Mesendoderm (in vitro differentiated cells): Measurements from ENCODE around the gene FOXO1.
"Not testable (repeated sequence)": the region's sequence is repeated elsewhere in the genome, so short reads cannot be mapped to it uniquely, and the experiment has no call there.

ENCODE experiments used
- DNase-seq: peaks from one replicate; pipeline ENCODE4 v3.0.0; 2013
- H2AK5ac ChIP-seq: 2 replicates; pipeline ENCODE4 v1.6.1; 2013; ENCODE audit warnings: low read length, inconsistent platforms
- H2BK120ac ChIP-seq: 2 replicates; pipeline ENCODE4 v1.6.1; 2013; ENCODE audit warnings: low read depth, mild to moderate bottlenecking, low read length, moderate library complexity, mixed read lengths
- H2BK15ac ChIP-seq: replicated peaks from 2 replicates; pipeline ENCODE4 v1.6.1; 2013; ENCODE audit warnings: low read depth, mild to moderate bottlenecking, moderate library complexity
- H2BK5ac ChIP-seq: 2 replicates; pipeline ENCODE4 v1.6.1; 2013; ENCODE audit warnings: low read length, inconsistent platforms
- H3K18ac ChIP-seq: 2 replicates; pipeline ENCODE4 v1.6.1; 2013; ENCODE audit warnings: mild to moderate bottlenecking, low read length, mixed read lengths
- H3K23ac ChIP-seq: one replicate; pipeline ENCODE4 v1.6.1; 2013; ENCODE audit warnings: low read length
- H3K27ac ChIP-seq: 2 replicates; pipeline ENCODE4 v1.5.1; 2013; ENCODE audit warnings: low read depth, mild to moderate bottlenecking, inconsistent platforms, low read length, moderate library complexity
- H3K27me3 ChIP-seq: 2 replicates; pipeline ENCODE4 v1.6.1; 2013; ENCODE audit warnings: low read length, control low read depth, mild to moderate bottlenecking, inconsistent platforms; ENCODE audit not compliant: insufficient read depth, poor library complexity
- H3K36me3 ChIP-seq: 2 replicates; pipeline ENCODE4 v1.6.1; 2013; ENCODE audit warnings: low read length, inconsistent platforms; ENCODE audit not compliant: control insufficient read depth, insufficient read depth
- H3K4ac ChIP-seq: one replicate; pipeline ENCODE4 v1.6.1; 2013; ENCODE audit warnings: low read depth, mild to moderate bottlenecking, low read length, moderate library complexity
- H3K4me1 ChIP-seq: 2 replicates; pipeline ENCODE4 v1.6.1; 2013; ENCODE audit warnings: low read depth, low read length, inconsistent platforms; ENCODE audit not compliant: control insufficient read depth
- H3K4me2 ChIP-seq: 2 replicates; pipeline ENCODE4 v1.6.1; 2013; ENCODE audit warnings: low read length
- H3K4me3 ChIP-seq: 2 replicates; pipeline ENCODE4 v1.5.1; 2013; ENCODE audit warnings: mild to moderate bottlenecking, low read length
- H3K56ac ChIP-seq: one replicate; pipeline ENCODE4 v1.6.1; 2013; ENCODE audit warnings: low read length
- H3K79me1 ChIP-seq: 2 replicates; pipeline ENCODE4 v1.6.1; 2013; ENCODE audit warnings: low read length, inconsistent platforms
- H3K79me2 ChIP-seq: 2 replicates; pipeline ENCODE4 v1.6.1; 2013; ENCODE audit warnings: mild to moderate bottlenecking, low read length; ENCODE audit not compliant: control insufficient read depth, insufficient read depth
- H3K9ac ChIP-seq: 2 replicates; pipeline ENCODE4 v1.6.1; 2013; ENCODE audit warnings: low read length, inconsistent platforms
- H4K5ac ChIP-seq: one replicate; pipeline ENCODE4 v1.6.1; 2013; ENCODE audit warnings: low read length
- H4K8ac ChIP-seq: one replicate; pipeline ENCODE4 v1.6.1; 2013; ENCODE audit warnings: low read depth, mild to moderate bottlenecking, control low read depth, low read length, moderate library complexity
- WGBS: extraction: QIAGEN DNeasy Blood & Tissue Kit; methylation state at CpG from one replicate; pipeline ENCODE4 v1.1.7; 2013; ENCODE audit warnings: low lambda C conversion rate, missing lambda C conversion rate; ENCODE audit not compliant: insufficient coverage; ENCODE audit errors: extremely low coverage; 5-methylcytosine and 5-hydroxymethylcytosine counted together

Gene FOXO1

GRCh38 chr13:40665126-40666044 is 1.1 kb downstream of the FOXO1 start:
- Histone ChIP-seq H3K4ac (peak overlapping the region; percentile 78), H3K27me3 (no peaks in the 10 kb centered on the region), H2BK5ac (peak overlapping the region; percentile 70), H3K4me1 (peaks cover 1% of the 10 kb centered on the region), H3K36me3 (no peaks in the 10 kb centered on the region), H3K9ac (peak overlapping the region; percentile 98), H3K23ac (peak overlapping the region; percentile 97), H4K5ac (no peak overlapping the region), H3K18ac (peak overlapping the region; percentile 63), H4K8ac (no peak overlapping the region), H3K27ac (peak overlapping the region; percentile 94), H3K4me2 (peak overlapping the region; percentile 97), H2BK120ac (peak overlapping the region; percentile 61), H3K79me1 (no peaks in the 10 kb centered on the region), H2AK5ac (no peak overlapping the region), H3K79me2 (peaks cover 33% of the 10 kb centered on the region), H3K56ac (peak overlapping the region; percentile 99), H2BK15ac (no peak overlapping the region), H3K4me3 (peak overlapping the region; percentile 94)
- peak; percentile 60 for DNase-seq
- WGBS, result no CpG with 5 or more reads among the region's 117 CpGs

- peak overlapping the region; percentile 94 for H3K27ac ChIP-seq
- H2BK5ac ChIP-seq, result peak overlapping the region; percentile 50
- WGBS, result no CpG with 5 or more reads among the region's 77 CpGs
- peak overlapping the region; percentile 56 for H3K4ac ChIP-seq
- H2BK120ac ChIP-seq, result peak overlapping the region; percentile 61
- H2BK15ac ChIP-seq, result no peak overlapping the region
- H3K79me2 ChIP-seq, result peaks cover 41% of the 10 kb centered on the region
- H4K5ac ChIP-seq, result no peak overlapping the region
- peak overlapping the region; percentile 97 for H3K4me2 ChIP-seq
- no peaks in the 10 kb centered on the region for H3K36me3 ChIP-seq
- H3K4me3 ChIP-seq, result peak overlapping the region; percentile 94
- H4K8ac ChIP-seq, result no peak overlapping the region
- H2AK5ac ChIP-seq, result no peak overlapping the region
- peak overlapping the region; percentile 63 for H3K18ac ChIP-seq
- DNase-seq, result peak; percentile 79
- peak overlapping the region; percentile 99 for H3K56ac ChIP-seq
- peaks cover 8% of the 10 kb centered on the region for H3K4me1 ChIP-seq
- peak overlapping the region; percentile 98 for H3K9ac ChIP-seq
- no peaks in the 10 kb centered on the region for H3K79me1 ChIP-seq
- H3K23ac ChIP-seq, result no peak overlapping the region
- H3K27me3 ChIP-seq, result no peaks in the 10 kb centered on the region
Measured at GRCh38 chr13:40664350-40665125, 1.9 kb downstream of the FOXO1 start.

- Histone ChIP-seq H3K79me2 (peaks cover 43% of the 10 kb centered on the region), H3K18ac (peak overlapping the region; percentile 63), H3K27ac (peak overlapping the region; percentile 94), H3K56ac (peak overlapping the region; percentile 99), H3K4me3 (peak overlapping the region; percentile 74), H3K9ac (peak overlapping the region; percentile 98), H3K4me2 (peak overlapping the region; percentile 73)
- no CpG with 5 or more reads among the region's 17 CpGs for WGBS
- not testable (repeated sequence) for H2BK15ac ChIP-seq, H3K4me1 ChIP-seq, H3K36me3 ChIP-seq, H3K27me3 ChIP-seq, H3K79me1 ChIP-seq, H3K23ac ChIP-seq, H2AK5ac ChIP-seq, H2BK5ac ChIP-seq, H3K4ac ChIP-seq, H2BK120ac ChIP-seq, H4K8ac ChIP-seq, H4K5ac ChIP-seq
- peak; percentile 79 for DNase-seq
Measured at GRCh38 chr13:40664100-40664349, 2.4 kb downstream of the FOXO1 start.

- H3K79me1 ChIP-seq, result no peaks in the 10 kb centered on the region
- no peak overlapping the region for H3K4me2 ChIP-seq
- no peak overlapping the region for H4K5ac ChIP-seq
- no peak overlapping the region for H3K23ac ChIP-seq
- no peaks in the 10 kb centered on the region for H3K27me3 ChIP-seq
- H2BK120ac ChIP-seq, result no peak overlapping the region
- H3K36me3 ChIP-seq, result no peaks in the 10 kb centered on the region
- no peak overlapping the region for H3K4ac ChIP-seq
- no peak overlapping the region for H3K18ac ChIP-seq
- H3K4me1 ChIP-seq, result peaks cover 8% of the 10 kb centered on the region
- peaks cover 52% of the 10 kb centered on the region for H3K79me2 ChIP-seq
- H3K4me3 ChIP-seq, result no peak overlapping the region
- peak; percentile 87 for DNase-seq
- H4K8ac ChIP-seq, result no peak overlapping the region
- no peak overlapping the region for H3K9ac ChIP-seq
- no peak overlapping the region for H2BK15ac ChIP-seq
- H2BK5ac ChIP-seq, result no peak overlapping the region
- no peak overlapping the region for H2AK5ac ChIP-seq
- no peak overlapping the region for H3K56ac ChIP-seq
- no peak overlapping the region for H3K27ac ChIP-seq
Measured at GRCh38 chr13:40662866-40663265, 3.6 kb downstream of the FOXO1 start.

GRCh38 chr13:40661875-40662665 is 4.4 kb downstream of the FOXO1 start:
- Histone ChIP-seq H2BK120ac (no peak overlapping the region), H3K4me3 (no peak overlapping the region), H3K4me1 (peaks cover 8% of the 10 kb centered on the region), H2AK5ac (no peak overlapping the region), H3K4ac (no peak overlapping the region), H4K5ac (no peak overlapping the region), H4K8ac (no peak overlapping the region), H3K79me1 (no peaks in the 10 kb centered on the region), H3K27ac (peak overlapping the region; percentile 54), H3K79me2 (peaks cover 57% of the 10 kb centered on the region), H3K36me3 (no peaks in the 10 kb centered on the region), H3K4me2 (no peak overlapping the region), H2BK15ac (no peak overlapping the region), H3K56ac (no peak overlapping the region), H2BK5ac (no peak overlapping the region), H3K23ac (no peak overlapping the region), H3K9ac (no peak overlapping the region), H3K18ac (no peak overlapping the region), H3K27me3 (no peaks in the 10 kb centered on the region)
- DNase-seq, result no peak
- WGBS, result no CpG with 5 or more reads among the region's 10 CpGs
